ENCODE results near the gene KRTAP9-8.
"Not testable (repeated sequence)": the region's sequence is repeated elsewhere in the genome, so short reads cannot be mapped to it uniquely, and the experiment has no call there.

DNA sequence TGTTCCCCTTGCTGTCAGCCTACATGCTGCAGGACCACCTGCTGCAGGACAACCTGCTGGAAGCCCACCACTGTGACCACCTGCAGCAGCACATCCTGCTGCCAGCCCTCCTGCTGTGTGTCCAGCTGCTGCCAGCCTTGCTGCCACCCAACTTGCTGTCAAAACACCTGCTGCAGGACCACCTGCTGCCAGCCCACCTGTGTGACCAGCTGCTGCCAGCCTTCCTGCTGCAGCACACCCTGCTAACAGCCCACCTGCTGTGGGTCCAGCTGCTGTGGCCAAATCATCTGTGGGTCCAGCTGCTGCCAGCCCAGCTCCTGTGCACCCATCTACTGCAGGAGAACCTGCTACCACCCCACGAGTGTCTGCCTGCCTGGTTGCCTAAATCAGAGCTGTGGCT, 33.5 kb downstream of the KRTAP9-8 start:
- TF ChIP-seq CTCF, EP300, POLR2AphosphoS5 (IDR thresholded peaks at IDR 0.05): not testable (repeated sequence)

Measured in suprapubic skin (tissue), 4 donors.